Stomach (tissue), 9 donors: ENCODE measurements around the gene C11orf21. TPM values are rescaled to one million over a fixed set of nuclear protein-coding genes. Genes with fewer than 3 reads are reported as not detected.

Experiments
- DNase-seq, 2 donors: peaks; one replicate each; pipeline versions ENCODE4 v3.0.0 to v3.0.0-alpha.2; 2013 to 2019
- H3K27ac ChIP-seq, 5 donors: fragments of 200-600 bp in 4 of 5; sonication (generic) in 4 of 5; one replicate each; pipeline ENCODE4 v1.5.1; 2013 to 2019; ENCODE audit warnings: mild to moderate bottlenecking in 1 of 5, moderate library complexity in 1 of 5
- H3K27me3 ChIP-seq, 3 donors: fragments of 200-600 bp; sonication (generic); one replicate each; pipeline ENCODE4 v1.5.1; 2017 to 2019; ENCODE audit warnings: mixed run types in 1 of 3
- H3K36me3 ChIP-seq, 4 donors: fragments of 200-600 bp; sonication (generic); 1 replicate in 3 of 4; 2 replicates in 1 of 4; pipeline ENCODE4 v1.5.1; 2016 to 2019
- H3K4me1 ChIP-seq, 4 donors: fragments of 200-600 bp; sonication (generic); one replicate each; pipeline ENCODE4 v1.5.1; 2016 to 2019
- H3K4me3 ChIP-seq, 4 donors: fragments of 200-600 bp; sonication (generic) in 3 of 4; one replicate each; pipeline ENCODE4 v1.5.1; 2016 to 2019; ENCODE audit warnings: mild to moderate bottlenecking in 1 of 4
- H3K9me3 ChIP-seq, 4 donors: fragments of 200-600 bp; sonication (generic); one replicate each; pipeline ENCODE4 v1.5.1; 2016 to 2019
- EP300 ChIP-seq: sonication (generic); formaldehyde crosslinking; IDR thresholded peaks from one replicate; pipeline ENCODE4 v1.6.1; 2017; ENCODE audit warnings: antibody characterized with exemption
- POLR2A ChIP-seq, 4 donors: fragments of 450-650 bp; IDR thresholded peaks; one replicate each; pipeline ENCODE4 v1.6.1; 2016; ENCODE audit warnings: antibody characterized with exemption in 4 of 4, control low read depth in 2 of 4, mild to moderate bottlenecking in 1 of 4, moderate library complexity in 1 of 4
- POLR2AphosphoS5 ChIP-seq, 3 donors: sonication (generic); formaldehyde crosslinking; IDR thresholded peaks; one replicate each; pipeline ENCODE4 v1.6.1; 2016; ENCODE audit warnings: antibody characterized with exemption in 3 of 3
- whole genome bisulfite sequencing, 5 donors: extraction: QIAGEN DNeasy Blood & Tissue Kit in 3 of 5; methylation state at CpG; one replicate each; pipeline versions ENCODE4 v1.1.5 to v1.1.7; 2013 to 2018; 5-methylcytosine and 5-hydroxymethylcytosine counted together
- intact Hi-C: fragments of 100-400 bp; cut with DNase I; formaldehyde crosslinking; loops from one replicate; pipeline ENCODE4 v1.15.1; 2023; ENCODE audit warnings: low total_unique reads
- polyA plus RNA-seq, 3 donors: library from polyadenylated mRNA; stranded (reverse); fragments of 200-250 nt; gene quantifications; one replicate each; pipeline ENCODE4 v1.2.3, GENCODE V29; 2013
- total RNA-seq, 5 donors: library from RNA; depleted of rRNA; stranded (reverse); fragments of >200 nt; gene quantifications; one replicate each; pipeline versions ENCODE4 v1.1.0 to v1.2.3, GENCODE V29; 2014 to 2016
- TF ChIP-seq, protein P1 (sequence below), 7 experiments: fragments of 450-650 bp in 4 of 7; fragments of 200-600 bp in 3 of 7; sonication (generic) in 3 of 7; IDR thresholded peaks; one replicate each; pipeline ENCODE4 v1.5.1; 2016 to 2019; ENCODE audit warnings: antibody characterized with exemption in 7 of 7, control low read depth in 2 of 7, mild to moderate bottlenecking in 1 of 7
- donor health status: healthy with polysubstance abuse.
- donor health status: Bipolar disorder and iron deficiency.
- donor health status: healthy.

The C11orf21 gene
- total and polyA plus RNA-seq, 8 donors = 0.61 to 1.8 (median 0.82) TPM; not detected in 2

DNA sequence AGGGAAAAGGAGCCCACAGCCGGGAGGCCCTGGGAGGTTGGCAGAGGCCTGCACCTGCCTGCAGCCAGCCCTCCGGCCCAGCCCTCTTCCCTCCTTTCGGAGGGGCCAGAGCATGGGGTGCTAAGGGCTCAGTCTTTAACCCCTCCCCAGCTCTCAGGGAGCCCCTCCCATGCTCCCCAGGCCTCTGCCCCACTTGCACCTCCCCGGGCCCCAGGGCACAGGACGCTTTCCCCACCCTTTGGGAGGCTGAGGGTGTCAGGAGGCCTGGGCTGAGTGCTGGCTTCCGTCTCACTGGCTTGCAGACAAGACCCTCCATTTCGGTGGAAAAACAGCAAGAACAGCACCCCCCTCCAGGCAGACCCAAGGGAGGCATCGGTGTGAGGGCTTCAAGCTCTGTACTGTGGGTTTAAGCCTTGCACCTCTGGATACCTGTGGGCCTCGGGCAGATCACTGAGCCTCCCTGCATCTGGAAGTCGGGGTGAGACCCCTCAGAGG lies 38.6 kb downstream of the C11orf21 start:
- H3K27ac ChIP-seq = no peak overlapping the region
- peaks cover 0 to 11% (median 4%) of the 10 kb centered on the region in 4 donors for H3K4me1 ChIP-seq
- no peak overlapping the region for H3K4me3 ChIP-seq
- 79 to 94% (median 89%) methylated on average over 8 to 10 of the region's 10 CpGs for WGBS, 5 donors
- no peak for TF ChIP-seq POLR2A (IDR thresholded peaks at IDR 0.05)
- TF ChIP-seq, protein P1, sequence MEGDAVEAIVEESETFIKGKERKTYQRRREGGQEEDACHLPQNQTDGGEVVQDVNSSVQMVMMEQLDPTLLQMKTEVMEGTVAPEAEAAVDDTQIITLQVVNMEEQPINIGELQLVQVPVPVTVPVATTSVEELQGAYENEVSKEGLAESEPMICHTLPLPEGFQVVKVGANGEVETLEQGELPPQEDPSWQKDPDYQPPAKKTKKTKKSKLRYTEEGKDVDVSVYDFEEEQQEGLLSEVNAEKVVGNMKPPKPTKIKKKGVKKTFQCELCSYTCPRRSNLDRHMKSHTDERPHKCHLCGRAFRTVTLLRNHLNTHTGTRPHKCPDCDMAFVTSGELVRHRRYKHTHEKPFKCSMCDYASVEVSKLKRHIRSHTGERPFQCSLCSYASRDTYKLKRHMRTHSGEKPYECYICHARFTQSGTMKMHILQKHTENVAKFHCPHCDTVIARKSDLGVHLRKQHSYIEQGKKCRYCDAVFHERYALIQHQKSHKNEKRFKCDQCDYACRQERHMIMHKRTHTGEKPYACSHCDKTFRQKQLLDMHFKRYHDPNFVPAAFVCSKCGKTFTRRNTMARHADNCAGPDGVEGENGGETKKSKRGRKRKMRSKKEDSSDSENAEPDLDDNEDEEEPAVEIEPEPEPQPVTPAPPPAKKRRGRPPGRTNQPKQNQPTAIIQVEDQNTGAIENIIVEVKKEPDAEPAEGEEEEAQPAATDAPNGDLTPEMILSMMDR (IDR thresholded peaks at IDR 0.05) = no peak
- TF ChIP-seq EP300 = no peak
- TF ChIP-seq POLR2AphosphoS5 (IDR thresholded peaks at IDR 0.05) = no peak
- H3K36me3 ChIP-seq = no peaks in the 10 kb centered on the region
- intact Hi-C loops = no loop called here
- DNase-seq = no peak
- H3K27me3 ChIP-seq = peaks cover 0 to 36% (median 0%) of the 10 kb centered on the region in 3 donors
- no peaks in the 10 kb centered on the region for H3K9me3 ChIP-seq

DNA sequence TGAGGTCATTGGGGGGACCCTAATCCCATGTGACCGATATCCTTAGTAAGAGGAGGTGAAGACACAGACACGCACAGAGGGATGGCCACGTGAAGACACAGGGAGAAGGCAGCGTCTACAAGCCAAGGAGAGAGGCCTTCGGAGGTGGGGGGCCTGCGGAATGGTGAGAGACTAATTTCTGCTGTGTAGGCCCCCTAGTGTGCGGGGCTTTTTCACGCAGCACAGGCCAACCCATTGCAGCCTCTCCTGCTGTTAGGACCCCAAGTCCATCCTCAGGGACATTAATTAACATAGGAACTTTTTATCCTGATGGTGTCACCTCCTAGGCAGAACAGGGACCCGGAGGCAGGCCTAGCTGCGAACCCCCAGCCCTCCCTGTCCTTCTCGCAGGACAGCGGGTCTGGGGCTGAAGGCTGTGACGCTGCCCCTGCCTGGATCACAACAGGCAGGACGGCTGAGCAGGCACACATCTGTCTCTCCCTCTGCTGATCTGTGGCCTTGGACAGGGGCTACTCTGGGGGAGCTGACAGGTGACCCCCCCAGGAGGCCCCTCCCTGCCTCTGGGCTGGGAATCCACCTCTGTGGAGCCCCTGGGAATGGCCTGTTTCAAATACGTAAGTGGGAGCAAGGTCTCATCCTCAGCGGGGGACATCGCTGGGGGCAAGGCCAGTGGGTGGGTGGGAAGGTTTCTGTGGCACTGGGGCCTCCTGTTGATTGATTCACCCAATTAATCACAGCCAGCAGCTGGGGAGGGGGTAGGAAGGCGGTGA lies 39.2 kb downstream of the C11orf21 start:
- intact Hi-C loops = no loop called here
- DNase-seq = peak in 1 of 2 donors; percentile 72
- H3K9me3 ChIP-seq = no peaks in the 10 kb centered on the region
- no peaks in the 10 kb centered on the region for H3K36me3 ChIP-seq
- 91 to 97% (median 91%) methylated on average over 18 of the region's 18 CpGs for WGBS, 5 donors
- TF ChIP-seq EP300 = no peak
- TF ChIP-seq, protein P1 (IDR thresholded peaks at IDR 0.05) = no peak
- TF ChIP-seq POLR2A (IDR thresholded peaks at IDR 0.05) = no peak
- TF ChIP-seq POLR2AphosphoS5 (IDR thresholded peaks at IDR 0.05) = no peak
- H3K4me3 ChIP-seq = no peak overlapping the region
- H3K27me3 ChIP-seq = peaks cover 0 to 30% (median 0%) of the 10 kb centered on the region in 3 donors
- peaks cover 0 to 9% (median 3%) of the 10 kb centered on the region in 4 donors for H3K4me1 ChIP-seq
- H3K27ac ChIP-seq = no peak overlapping the region

DNA sequence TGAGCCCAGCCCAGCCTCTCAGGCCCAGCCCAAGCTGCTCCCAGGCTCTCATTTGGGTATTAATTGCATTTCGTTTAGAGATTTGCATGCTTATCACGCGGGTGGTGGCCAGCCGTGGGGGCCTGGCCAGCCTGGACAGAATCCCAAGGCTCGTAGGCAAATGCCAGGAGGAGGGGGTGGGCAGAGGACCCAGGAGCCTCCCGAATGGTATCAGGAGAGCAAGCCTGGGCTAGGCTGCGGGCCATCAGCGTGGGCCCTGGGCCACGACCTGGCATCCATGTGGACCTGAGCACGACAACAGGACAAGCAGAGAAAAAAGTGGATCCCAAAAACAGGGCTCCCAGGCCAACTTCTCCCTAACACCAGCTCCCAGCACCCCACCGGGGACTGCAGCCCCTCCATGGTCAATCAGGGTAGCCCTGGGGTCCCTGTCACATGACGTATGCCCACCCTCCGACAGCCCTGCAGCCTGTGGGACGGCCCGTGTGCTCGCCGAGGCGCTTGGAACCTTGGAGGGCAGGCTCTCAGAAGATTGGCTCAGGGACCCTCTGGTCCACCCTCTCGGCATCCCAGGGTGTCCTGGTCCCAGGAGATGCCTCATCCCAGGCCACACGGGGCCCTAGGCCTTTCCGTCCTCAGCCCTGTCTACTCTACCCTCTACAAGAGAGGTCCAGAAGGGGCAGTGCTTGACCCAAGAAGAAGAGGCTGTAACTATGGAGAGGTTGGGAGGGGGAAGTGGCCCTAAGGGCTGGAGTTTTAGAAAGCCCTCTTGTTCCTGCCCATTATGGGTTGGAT lies 40.1 kb downstream of the C11orf21 start:
- H3K4me1 ChIP-seq = peaks cover 0 to 14% (median 9%) of the 10 kb centered on the region in 4 donors
- H3K27ac ChIP-seq = no peak overlapping the region
- no peak for TF ChIP-seq POLR2AphosphoS5 (IDR thresholded peaks at IDR 0.05)
- TF ChIP-seq EP300 = no peak
- no peak for TF ChIP-seq POLR2A (IDR thresholded peaks at IDR 0.05)
- TF ChIP-seq, protein P1 (IDR thresholded peaks at IDR 0.05) = no peak
- H3K27me3 ChIP-seq = peaks cover 0 to 27% (median 0%) of the 10 kb centered on the region in 3 donors
- H3K36me3 ChIP-seq = no peaks in the 10 kb centered on the region
- no peak overlapping the region for H3K4me3 ChIP-seq
- intact Hi-C loops = no loop called here
- no peak for DNase-seq
- 65 to 77% (median 69%) methylated on average over 15 to 21 of the region's 21 CpGs for WGBS, 5 donors
- H3K9me3 ChIP-seq = no peaks in the 10 kb centered on the region
